Neural progenitor cell (in vitro differentiated cells): ENCODE data around the gene PCARE.

Experiments used
- CTCF ChIP-seq: fragments of 200-600 bp; sonication (generic); IDR thresholded peaks from 2 replicates; pipeline ENCODE4 v1.5.1; 2017; ENCODE audit warnings: antibody characterized with exemption, mild to moderate bottlenecking
- EZH2 ChIP-seq: fragments of 200-600 bp; sonication (generic); IDR thresholded peaks from 2 replicates; pipeline ENCODE4 v1.6.1; 2017; ENCODE audit warnings: antibody characterized with exemption, mild to moderate bottlenecking, moderate library complexity
- EZH2phosphoT487 ChIP-seq: fragments of 200-600 bp; sonication (generic); IDR thresholded peaks from 2 replicates; pipeline ENCODE4 v1.6.1; 2017; ENCODE audit warnings: antibody characterized with exemption

- TF ChIP-seq CTCF, result no peak
- no peak for TF ChIP-seq EZH2
- no peak for TF ChIP-seq EZH2phosphoT487
Observed at GRCh38 chr2:29084554-29084953, 10.2 kb upstream of the PCARE start.
